ENCODE data around the gene GOLGA6L9. TPM values are rescaled to one million over a fixed set of nuclear protein-coding genes. Genes with fewer than 3 reads are reported as not detected.
"Not testable (repeated sequence)": the region's sequence is repeated elsewhere in the genome, so short reads cannot be mapped to it uniquely, and the experiment has no call there.

GOLGA6L9 gene
- 1.0 TPM for total RNA-seq
- long read RNA-seq, result 0 reads

GRCh38 chr15:82429693-82430092, at the start of gene GOLGA6L9:
Gene GOLGA6L9, plus strand, starts transcription at chr15:82429816. Its CDS starts 264 bp downstream, at chr15:82430080.
- DNase-seq; intact Hi-C loops (cut with DNase I): not testable (repeated sequence)

GRCh38 chr15:82381330-82381955, 48.2 kb upstream of the GOLGA6L9 start:
- DNase-seq; ATAC-seq (ENCODE audit: poor library complexity); intact Hi-C loops (cut with DNase I): not testable (repeated sequence)

More at GRCh38 chr15:82429693-82430092, at the start of gene GOLGA6L9:
- ATAC-seq (ENCODE audit: poor library complexity), result not testable (repeated sequence)

GRCh38 chr15:82387209-82387608, 42.4 kb upstream of the GOLGA6L9 start:
- DNase-seq; intact Hi-C loops (cut with DNase I); ATAC-seq (ENCODE audit: poor library complexity): not testable (repeated sequence)

- ATAC-seq (ENCODE audit: poor library complexity); intact Hi-C loops (cut with DNase I); DNase-seq: not testable (repeated sequence)
Observed at GRCh38 chr15:82390152-82390551, 39.5 kb upstream of the GOLGA6L9 start.

- ATAC-seq (ENCODE audit: poor library complexity); intact Hi-C loops (cut with DNase I); DNase-seq: not testable (repeated sequence)
Observed at GRCh38 chr15:82392077-82392476, 37.5 kb upstream of the GOLGA6L9 start.

GRCh38 chr15:82393671-82394070, 35.9 kb upstream of the GOLGA6L9 start:
- DNase-seq (no peak), ATAC-seq (ENCODE audit: poor library complexity) (no peak)
- intact Hi-C loops (cut with DNase I), result no loop called here

- intact Hi-C loops (cut with DNase I); ATAC-seq (ENCODE audit: poor library complexity); DNase-seq: not testable (repeated sequence)
Observed at GRCh38 chr15:82395788-82396187, 33.8 kb upstream of the GOLGA6L9 start.

- no peak for DNase-seq
- intact Hi-C loops (cut with DNase I), result no loop called here
- ATAC-seq (ENCODE audit: poor library complexity), result no peak
Observed at GRCh38 chr15:82397817-82398216, 31.8 kb upstream of the GOLGA6L9 start.

- DNase-seq, result no peak
- intact Hi-C loops (cut with DNase I), result no loop called here
- ATAC-seq (ENCODE audit: poor library complexity), result no peak
Observed at GRCh38 chr15:82398785-82399184, 30.8 kb upstream of the GOLGA6L9 start.

- intact Hi-C loops (cut with DNase I), result not testable (repeated sequence)
Observed at GRCh38 chr15:82399366-82400103, 30.1 kb upstream of the GOLGA6L9 start.

GRCh38 chr15:82401918-82402317, 27.7 kb upstream of the GOLGA6L9 start:
- DNase-seq; ATAC-seq (ENCODE audit: poor library complexity); intact Hi-C loops (cut with DNase I): not testable (repeated sequence)

More at GRCh38 chr15:82399366-82400103, 30.1 kb upstream of the GOLGA6L9 start:
- ATAC-seq (ENCODE audit: poor library complexity); DNase-seq: not testable (repeated sequence)

- intact Hi-C loops (cut with DNase I); DNase-seq: not testable (repeated sequence)
Observed at GRCh38 chr15:82402341-82402740, 27.3 kb upstream of the GOLGA6L9 start.

GRCh38 chr15:82406211-82406610, 23.4 kb upstream of the GOLGA6L9 start:
- DNase-seq; intact Hi-C loops (cut with DNase I); ATAC-seq (ENCODE audit: poor library complexity): not testable (repeated sequence)

More at GRCh38 chr15:82402341-82402740, 27.3 kb upstream of the GOLGA6L9 start:
- not testable (repeated sequence) for ATAC-seq (ENCODE audit: poor library complexity)

GRCh38 chr15:82410306-82410705, 19.3 kb upstream of the GOLGA6L9 start:
- intact Hi-C loops (cut with DNase I); ATAC-seq (ENCODE audit: poor library complexity); DNase-seq: not testable (repeated sequence)

- ATAC-seq (ENCODE audit: poor library complexity); DNase-seq; intact Hi-C loops (cut with DNase I): not testable (repeated sequence)
Observed at GRCh38 chr15:82411595-82411994, 18.0 kb upstream of the GOLGA6L9 start.

GRCh38 chr15:82414525-82415191, 15.0 kb upstream of the GOLGA6L9 start:
- intact Hi-C loops (cut with DNase I); DNase-seq; ATAC-seq (ENCODE audit: poor library complexity): not testable (repeated sequence)

- intact Hi-C loops (cut with DNase I); DNase-seq; ATAC-seq (ENCODE audit: poor library complexity): not testable (repeated sequence)
Observed at GRCh38 chr15:82420516-82420915, 9.1 kb upstream of the GOLGA6L9 start.

- DNase-seq; intact Hi-C loops (cut with DNase I); ATAC-seq (ENCODE audit: poor library complexity): not testable (repeated sequence)
Observed at GRCh38 chr15:82420966-82421365, 8.7 kb upstream of the GOLGA6L9 start.

GRCh38 chr15:82427117-82427516, 2.5 kb upstream of the GOLGA6L9 start:
- ATAC-seq (ENCODE audit: poor library complexity); intact Hi-C loops (cut with DNase I); DNase-seq: not testable (repeated sequence)

All from Right ventricle myocardium superior (tissue), 1 donor.